Raji (cell line): ENCODE data around the gene LRRTM2.

Experiments used
- POLR2A ChIP-seq: IDR thresholded peaks from 2 replicates; pipeline ENCODE4 v1.6.1; 2011; ENCODE audit warnings: low read depth, low read length, control low read depth; ENCODE audit not compliant: insufficient read depth

LRRTM2 gene

DNA sequence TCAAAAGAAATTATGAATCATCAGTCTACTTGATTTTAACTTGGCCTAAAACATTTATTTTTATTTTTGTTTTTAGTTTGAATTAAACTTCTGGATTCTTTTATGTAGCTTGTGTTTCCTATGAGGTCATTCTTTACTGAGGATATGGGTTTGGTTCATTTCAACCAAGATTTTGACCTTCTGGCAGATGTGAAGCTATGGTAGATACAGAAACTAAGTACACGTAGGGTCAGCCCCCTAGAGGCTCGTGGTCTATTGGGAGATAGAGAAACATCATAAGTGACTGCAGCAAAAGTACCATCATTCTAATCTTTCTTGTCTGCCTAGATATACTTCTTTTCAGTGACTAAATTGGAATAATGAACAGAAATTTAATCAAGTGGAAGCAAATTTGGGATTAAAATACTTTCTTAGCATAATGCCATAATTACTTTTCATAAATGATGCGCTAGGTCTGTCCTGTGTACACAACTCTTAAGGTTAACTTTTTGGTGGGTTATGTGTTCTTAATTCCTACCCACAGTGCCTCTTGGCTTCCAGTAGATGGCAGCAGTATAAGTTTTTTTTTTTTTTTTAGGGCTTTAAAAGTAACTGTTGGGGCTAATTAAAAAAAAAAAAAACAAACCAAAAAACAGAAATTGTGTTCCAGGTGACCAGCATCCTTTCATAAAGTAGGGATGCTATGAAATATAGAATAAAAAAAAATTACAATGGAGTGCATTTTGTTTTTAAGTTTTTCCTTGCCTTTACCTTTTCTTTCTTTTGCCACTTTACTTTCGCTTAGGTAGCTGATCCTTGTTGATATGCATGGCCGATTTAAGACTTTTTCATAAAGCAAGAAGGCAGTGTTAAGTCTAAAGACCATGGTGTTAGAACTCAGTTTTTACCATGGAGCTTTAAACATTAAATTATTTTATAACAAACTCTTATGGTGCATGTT lies 49.9 kb downstream of the LRRTM2 start:
- no peak for TF ChIP-seq POLR2A

DNA sequence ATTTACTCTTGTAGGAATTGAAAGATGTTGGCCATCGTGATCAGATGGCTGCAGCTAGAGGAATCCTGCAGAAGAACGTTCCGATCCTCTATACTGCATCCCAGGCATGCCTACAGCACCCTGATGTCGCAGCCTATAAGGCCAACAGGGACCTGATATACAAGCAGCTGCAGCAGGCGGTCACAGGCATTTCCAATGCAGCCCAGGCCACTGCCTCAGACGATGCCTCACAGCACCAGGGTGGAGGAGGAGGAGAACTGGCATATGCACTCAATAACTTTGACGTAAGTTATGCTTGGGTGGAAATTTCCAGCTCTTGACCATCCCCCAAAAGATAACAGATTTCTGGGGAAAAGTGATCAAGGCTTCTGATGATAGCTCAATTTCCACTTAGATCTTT lies 50.6 kb downstream of the LRRTM2 start:
- TF ChIP-seq POLR2A: no peak

DNA sequence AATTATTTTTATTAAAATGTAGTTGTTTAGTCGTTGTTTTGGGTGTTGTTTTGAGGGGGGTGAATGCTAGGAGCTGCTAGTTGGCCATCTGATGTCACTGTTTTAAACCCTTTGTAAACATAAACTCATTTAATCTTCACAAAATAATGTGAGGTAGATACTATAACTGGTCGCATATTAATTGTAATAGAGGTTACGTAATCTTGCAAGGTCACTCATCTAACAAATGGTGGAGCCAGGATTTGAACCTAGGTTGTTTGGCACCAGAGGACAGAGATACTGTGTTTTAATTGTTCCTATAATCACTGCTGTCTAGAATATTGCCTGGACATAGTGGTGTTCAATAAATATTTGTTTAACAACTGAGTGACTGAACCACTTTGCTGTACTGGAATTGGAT lies 54.4 kb downstream of the LRRTM2 start:
- no peak for TF ChIP-seq POLR2A

DNA sequence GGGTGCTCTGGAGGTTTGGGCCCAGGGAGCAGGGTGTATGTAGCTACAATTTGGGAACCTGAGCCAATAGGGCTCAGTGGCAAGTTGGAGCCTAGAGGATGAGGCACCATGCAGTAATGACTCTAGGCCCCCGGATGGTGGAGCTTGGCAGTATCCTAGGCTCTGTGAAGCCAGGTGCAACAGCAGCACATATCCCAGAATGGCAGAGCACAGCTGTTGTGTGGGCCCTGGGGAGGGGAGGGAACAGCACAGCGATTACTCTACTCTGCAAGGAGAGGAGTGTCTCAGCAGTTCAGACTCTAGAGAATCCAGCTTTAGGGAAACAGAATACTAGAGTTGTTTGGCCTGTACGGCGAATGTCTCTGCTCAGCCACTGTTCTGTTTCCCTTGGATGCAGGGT lies 56.1 kb downstream of the LRRTM2 start:
- no peak for TF ChIP-seq POLR2A
